ENCODE measurements around the gene SOX30. TPM values are rescaled to one million over a fixed set of nuclear protein-coding genes. Genes with fewer than 3 reads are reported as not detected.

The SOX30 gene
- total RNA-seq, 1 experiment from 2014 or later: 0.11 TPM

DNA sequence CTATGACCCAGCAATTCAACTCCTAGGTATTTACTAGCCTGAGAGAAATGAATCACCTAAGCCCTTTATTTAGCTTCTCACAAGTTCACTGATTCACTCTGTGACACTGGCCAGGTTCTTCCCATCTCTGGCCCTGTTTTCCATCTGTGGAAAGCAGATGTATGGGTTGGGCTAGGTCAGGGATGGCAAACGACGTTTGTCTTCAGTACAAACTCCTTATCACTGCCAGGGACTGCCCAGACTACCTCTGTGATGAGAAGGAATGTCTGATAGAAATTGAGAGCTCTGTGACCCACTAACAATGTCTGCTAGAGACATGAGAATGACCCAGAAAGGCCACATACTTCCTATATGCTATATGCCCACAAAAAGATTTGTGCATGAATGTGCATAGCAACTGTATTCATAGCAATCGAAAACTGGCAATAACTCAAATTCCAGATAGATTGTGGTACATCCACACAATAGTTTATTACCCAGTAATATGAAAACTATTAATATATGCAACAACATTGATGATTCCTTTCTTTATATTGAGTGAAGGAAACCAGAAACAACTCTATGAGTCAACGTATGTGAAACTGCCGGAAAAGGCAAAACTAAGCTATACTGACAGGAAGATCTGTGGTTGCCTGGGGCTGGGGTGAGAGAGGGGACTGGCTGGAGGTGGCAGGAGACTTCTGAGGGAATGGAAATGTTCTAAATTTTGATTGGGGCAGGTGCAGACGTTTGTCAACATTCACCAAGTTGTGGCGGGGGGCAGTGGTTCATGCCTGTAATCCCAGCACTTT lies 44.7 kb downstream of the SOX30 start:
- peak; percentile 77 for DNase-seq (ENCODE audit: low read depth)

DNA sequence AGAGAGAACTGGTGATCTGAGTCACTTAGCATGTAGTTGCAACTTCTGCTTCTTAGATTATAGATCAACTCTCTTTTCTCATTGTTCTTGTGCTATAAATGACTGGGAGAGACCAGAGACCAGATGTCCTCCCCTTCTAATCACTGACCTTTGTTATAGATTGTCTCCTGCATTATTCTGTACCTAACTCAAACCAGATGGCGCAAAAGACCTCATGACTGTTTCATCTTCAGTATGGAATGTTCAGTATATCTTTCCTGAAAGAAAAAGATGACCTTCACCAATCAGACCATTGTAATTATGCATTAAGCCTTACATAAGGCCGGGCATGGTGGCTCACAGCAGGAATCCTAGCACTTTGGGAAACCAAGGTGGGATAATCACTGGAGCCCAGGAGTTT lies 46.2 kb downstream of the SOX30 start:
- no peak for DNase-seq (ENCODE audit: low read depth)

GRCh38 chr5:157603333-157604190 lies 48.7 kb downstream of the SOX30 start:
- DNase-seq (ENCODE audit: low read depth): peak; percentile 94

DNA sequence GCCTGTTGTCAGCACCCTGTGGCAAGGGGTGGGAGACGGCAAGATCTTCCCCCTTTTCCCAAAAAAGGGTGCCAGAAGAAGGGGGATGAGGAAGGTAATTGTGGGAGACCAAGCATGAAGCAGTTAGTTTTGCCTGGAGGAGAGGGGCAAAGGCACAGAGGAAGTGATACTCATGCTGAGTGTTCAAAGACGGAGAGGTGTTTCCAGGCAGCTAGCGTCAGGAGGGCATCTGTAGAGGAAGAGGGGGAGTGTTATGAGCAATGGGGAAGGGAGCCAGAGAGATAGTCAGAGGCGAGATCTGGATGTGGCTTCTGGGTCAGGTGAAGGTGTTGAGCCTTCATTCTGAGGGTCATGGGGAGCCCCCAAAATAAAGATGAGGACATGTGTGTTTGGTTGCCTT lies 49.7 kb downstream of the SOX30 start:
- peak; percentile 85 for DNase-seq (ENCODE audit: low read depth)

DNA sequence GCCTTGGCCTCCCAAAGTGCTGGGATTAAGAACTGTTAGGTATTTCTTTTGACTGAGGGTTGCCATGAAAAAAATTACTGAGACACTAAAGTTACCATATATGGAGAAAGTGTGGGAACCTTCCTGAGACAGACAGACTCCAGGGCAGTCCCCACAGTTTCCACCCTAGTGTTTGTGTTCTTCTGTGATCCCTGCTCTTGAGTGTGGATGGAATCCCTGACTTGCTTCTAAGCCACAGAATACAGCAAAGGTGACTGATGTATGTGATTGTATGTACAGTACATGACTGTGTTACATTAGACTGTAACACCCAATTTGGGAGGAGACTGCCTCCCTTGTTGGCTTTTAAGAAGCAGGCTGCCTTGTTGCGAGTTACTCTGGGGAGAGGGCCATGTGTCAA lies 52.0 kb downstream of the SOX30 start:
- no peak for DNase-seq (ENCODE audit: low read depth)

DNA sequence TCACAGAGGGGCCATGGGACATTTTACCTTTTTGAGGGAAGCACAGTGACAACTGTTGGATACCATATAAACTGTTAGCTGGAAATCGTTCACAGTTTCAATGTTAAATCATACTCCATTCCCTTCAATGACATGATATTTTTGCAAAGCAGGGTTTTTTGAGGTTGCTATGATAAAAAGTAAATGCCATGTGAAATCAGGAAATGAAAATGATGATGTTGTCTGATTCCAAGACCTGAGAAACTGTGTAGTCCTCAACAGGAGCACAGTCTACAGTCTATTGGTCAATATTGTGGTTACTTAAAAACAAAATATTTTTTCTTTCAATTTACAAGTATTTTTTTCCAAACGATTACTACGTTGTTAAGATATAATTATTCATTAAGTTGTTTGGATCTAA lies 52.7 kb downstream of the SOX30 start:
- DNase-seq (ENCODE audit: low read depth): no peak

DNA sequence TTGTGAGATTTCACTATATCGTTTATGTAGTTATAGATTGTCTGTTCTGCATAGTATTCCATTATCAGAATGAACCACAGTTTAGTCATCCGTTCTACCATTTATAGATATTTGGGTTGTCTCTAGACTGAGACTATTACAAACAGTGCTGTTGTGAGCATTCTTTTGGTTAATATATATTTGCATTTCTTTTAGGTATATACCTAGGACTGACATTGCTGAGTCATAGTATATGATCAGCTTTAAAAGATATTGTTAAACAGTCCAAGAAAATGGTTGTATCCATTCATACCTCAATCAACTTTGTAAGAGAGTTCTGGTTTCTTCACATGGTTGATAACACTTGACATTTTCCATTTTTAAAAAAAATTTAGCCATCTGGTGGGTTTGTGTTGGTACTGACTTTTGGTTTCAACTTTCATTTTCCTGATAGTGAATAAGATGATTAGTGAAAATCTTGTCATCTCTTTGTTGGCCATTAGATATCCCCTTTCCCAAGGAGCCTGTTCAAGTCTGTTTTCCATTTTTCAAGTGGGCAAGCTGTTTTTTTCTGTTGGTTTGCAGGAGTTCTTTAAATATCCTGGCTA lies 53.8 kb downstream of the SOX30 start:
- DNase-seq (ENCODE audit: low read depth): no peak

- no peak for DNase-seq (ENCODE audit: low read depth)
Measured at GRCh38 chr5:157597277-157597676, 55.0 kb downstream of the SOX30 start.

DNA sequence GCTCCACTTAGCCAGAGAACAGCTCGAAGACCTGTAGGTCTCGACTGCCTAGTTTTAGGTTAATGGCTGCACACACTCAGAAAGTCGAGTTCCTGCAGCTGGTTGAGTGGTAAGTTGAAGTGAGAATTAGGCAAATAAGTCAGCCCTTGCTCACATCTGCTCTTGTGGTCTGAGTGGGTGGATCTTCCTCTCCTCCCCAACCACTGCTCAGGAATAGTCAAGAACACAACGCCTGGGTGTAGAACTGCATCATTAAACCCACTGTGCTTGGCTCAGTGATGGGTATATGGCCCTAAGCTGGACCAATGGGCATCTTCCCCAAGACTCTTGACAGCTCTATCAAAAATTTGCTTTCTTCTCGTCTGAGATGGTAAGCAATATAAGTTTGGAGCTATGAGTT lies 55.8 kb downstream of the SOX30 start:
- DNase-seq (ENCODE audit: low read depth): no peak

- DNase-seq (ENCODE audit: low read depth): no peak
Measured at GRCh38 chr5:157594675-157595459, 57.4 kb downstream of the SOX30 start.

GRCh38 chr5:157594257-157594656 lies 58.0 kb downstream of the SOX30 start:
- DNase-seq (ENCODE audit: low read depth): no peak

GRCh38 chr5:157593052-157593757 lies 59.0 kb downstream of the SOX30 start:
- no peak for DNase-seq (ENCODE audit: low read depth)

- no peak for DNase-seq (ENCODE audit: low read depth)
Measured at GRCh38 chr5:157592594-157592993, 59.6 kb downstream of the SOX30 start.

- DNase-seq (ENCODE audit: low read depth): no peak
Measured at GRCh38 chr5:157590478-157590877, 61.8 kb downstream of the SOX30 start.

DNA sequence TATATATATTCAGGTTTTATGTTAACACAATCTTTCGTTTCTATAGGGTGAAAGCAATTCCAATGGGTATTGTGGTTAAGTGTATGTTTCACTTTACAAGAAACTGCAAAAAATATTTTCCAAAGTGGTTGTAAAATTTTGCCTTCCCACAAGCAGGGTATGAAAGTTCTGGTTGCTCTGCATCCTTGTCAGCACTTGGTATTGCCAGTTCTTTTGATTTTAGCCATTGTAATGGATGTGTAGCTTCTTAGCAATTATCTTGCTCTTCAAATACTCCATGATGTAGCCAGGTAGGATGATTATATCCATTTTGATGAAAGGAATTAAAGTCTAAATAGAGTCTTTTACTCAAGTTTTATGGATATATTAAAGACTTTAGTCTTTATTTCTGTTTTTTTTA lies 67.6 kb downstream of the SOX30 start:
- DNase-seq (ENCODE audit: low read depth): no peak

DNA sequence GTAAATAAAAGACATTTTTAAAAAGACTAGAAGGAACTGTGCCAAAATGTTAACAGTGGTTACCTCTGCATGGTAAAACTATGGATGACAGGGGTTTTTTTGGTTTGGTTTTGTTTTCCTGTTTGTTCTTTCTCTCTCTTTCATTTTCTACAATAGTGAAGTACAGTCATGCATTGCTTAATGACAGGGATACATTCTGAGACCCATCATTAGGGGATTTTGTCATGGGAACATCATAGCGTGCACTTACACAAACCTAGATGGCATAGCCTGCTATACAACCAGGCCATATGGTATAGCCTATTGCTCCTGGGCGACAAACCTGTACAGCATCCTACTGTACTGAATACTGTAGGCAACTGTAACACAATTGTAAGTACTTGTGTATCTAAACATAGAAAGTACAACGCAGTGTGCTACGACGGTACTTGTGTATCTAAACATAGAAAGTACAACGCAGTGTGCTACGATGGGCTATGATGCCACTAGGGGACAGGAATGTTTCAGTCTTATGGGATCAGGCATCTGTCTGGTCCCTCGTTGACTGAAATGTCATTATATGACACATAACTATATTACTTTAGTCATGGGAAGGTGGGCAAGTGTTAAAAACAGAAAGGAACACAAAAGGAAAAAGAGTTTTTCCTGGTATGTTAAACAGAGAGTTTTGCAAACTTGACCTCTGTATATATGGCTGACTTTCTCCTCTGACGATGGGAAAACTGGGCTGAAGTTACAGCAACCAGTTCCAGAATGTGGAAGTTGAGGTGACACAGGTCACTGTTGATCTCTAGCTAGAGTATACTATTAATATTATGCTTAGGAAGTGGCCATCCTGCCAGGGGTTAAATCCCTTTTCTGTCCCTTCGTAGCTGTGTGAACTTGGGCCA lies 69.3 kb downstream of the SOX30 start:
- DNase-seq (ENCODE audit: low read depth): no peak

- DNase-seq (ENCODE audit: low read depth): no peak
Measured at GRCh38 chr5:157581901-157582300, 70.3 kb downstream of the SOX30 start.

- DNase-seq (ENCODE audit: low read depth): no peak
Measured at GRCh38 chr5:157578079-157578780, 74.0 kb downstream of the SOX30 start.

GRCh38 chr5:157576678-157577077 lies 75.6 kb downstream of the SOX30 start:
- no peak for DNase-seq (ENCODE audit: low read depth)
